ENCODE results near the gene CEP70.

- TF ChIP-seq CTCF (IDR thresholded peaks at IDR 0.05) (no peak), POLR2A (IDR thresholded peaks at IDR 0.05) (no peak)
Measured at GRCh38 chr3:138542977-138543376, 51.1 kb downstream of the CEP70 start.
